RPMI7951 (cell line): Measurements from ENCODE around the gene PPIL1. TPM values are rescaled to one million over a fixed set of nuclear protein-coding genes. Genes with fewer than 3 reads are reported as not detected.

ENCODE experiments used
- DNase-seq: peaks from one replicate; pipeline ENCODE4 v3.0.0-alpha.2; 2012; ENCODE audit warnings: low read depth
- total RNA-seq: library from RNA; depleted of rRNA; stranded (reverse); fragments of >200 nt; shearing (Covaris generic); gene quantifications from 2 replicates; pipeline ENCODE4 v1.2.3, GENCODE V29; 2014

PPIL1 gene
- total RNA-seq, 1 experiment from 2014 or later = 52.4 TPM

DNA sequence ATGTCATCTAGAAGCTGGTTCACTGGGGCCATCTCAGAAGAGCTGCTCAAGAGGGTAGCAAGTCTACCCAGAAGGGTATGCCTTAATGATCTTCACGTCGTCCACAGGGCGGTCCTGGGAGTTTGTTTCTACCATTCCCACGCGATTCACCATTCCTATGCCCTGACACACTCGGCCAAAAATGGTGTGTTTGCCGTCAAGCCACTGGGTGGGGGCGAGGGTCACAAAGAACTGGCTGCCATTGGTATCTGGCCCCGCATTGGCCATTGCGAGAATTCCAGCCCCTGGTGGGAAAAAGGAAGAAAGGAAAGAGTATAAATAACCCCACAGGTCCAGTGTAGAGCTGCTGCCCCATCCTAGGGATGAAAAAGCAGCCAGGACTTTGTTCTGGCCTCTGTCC is 18.9 kb downstream of the PPIL1 start:
- no peak for DNase-seq

DNA sequence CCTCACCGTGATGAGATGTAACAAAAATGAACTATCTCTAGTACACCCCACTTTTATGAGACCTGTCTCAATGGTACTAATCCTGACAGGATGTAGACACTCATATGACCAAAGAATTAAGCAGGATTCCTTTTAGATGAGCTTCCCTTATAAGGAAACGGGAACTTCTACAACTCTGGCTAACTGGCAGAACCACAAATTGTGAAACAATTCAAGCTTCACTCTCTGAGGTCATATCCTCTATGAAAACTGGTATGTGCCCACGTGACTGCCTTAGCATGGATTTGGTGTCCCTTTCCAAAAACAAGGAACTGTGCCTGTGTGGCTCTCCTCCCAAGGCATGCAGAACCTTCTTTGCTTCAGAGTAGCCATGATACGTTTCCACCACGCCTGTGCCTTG is 21.3 kb downstream of the PPIL1 start:
- DNase-seq = peak; percentile 77

DNA sequence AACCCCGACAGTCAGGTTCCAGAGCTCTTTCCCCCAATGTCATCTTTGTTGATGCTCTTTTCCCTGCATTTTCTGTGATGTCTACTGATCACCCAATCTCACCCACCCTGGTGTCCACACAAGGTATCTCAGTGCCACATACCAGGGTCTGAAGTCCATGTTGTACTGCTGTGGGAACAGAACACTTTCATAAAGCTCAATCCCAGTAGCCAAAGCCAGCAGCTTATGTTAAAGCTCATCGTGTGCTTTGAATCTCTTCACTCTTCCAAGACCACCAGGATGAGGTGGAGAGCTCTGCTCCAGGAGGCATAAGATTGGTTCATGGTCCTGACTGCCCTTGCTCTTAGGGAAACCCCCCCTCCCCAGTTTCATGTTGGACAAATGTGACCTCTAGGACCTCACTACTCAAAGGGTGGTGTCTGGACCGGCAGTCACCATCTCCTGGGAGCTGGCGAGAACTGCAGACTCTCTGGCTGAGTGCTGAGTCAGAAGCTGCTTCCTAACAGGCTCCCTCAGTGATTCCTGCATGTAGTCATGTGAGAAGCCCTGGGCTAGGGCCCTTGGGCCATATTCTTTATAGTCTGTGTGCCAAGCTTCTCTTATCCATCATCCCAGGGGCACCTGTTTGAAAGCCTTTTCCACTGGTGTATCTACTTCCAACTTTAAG is 22.0 kb downstream of the PPIL1 start:
- DNase-seq = peak; percentile 56

DNA sequence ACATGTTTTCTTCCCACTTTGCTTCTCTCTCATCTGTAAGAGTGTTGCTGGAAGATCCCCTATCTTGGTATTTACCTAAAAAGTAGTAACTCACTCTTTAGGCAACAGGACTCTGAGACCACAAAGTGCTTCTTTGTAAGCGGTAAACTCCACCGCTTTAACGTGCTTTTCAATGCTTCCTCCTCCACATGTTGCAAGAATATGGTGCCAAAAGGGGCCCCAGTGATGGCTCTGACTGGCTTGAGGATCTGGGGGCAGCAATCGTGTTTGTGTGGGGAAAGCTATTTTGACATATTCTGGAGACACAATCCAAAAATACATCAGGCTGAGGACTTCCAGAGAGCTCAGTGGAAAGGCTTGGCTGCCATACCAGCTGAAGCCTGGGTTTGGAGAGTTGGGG is 23.0 kb downstream of the PPIL1 start:
- peak; percentile 17 for DNase-seq

DNA sequence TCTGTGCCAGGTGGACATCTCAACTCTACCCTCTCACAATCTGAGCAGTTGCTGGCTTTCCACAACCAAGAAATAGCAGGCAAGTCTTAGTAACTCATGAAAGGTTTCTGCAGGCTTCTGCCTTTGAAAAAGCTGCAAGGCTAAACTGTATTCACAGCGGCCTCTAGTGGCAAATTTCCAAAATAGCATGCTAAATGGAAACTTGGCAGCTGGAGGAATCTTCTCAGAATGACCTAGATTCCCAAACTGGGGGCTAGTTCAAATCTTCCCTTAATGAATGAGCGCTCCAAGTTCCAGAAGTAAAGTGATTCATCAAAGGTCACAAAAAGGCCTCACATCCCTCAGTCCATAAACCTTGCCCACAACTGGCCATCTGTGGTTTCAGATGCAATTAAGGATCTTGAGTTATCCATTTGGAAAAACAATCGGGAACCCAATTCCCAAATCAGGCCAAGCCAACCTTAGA is 23.4 kb downstream of the PPIL1 start:
- DNase-seq = peak; percentile 72

DNA sequence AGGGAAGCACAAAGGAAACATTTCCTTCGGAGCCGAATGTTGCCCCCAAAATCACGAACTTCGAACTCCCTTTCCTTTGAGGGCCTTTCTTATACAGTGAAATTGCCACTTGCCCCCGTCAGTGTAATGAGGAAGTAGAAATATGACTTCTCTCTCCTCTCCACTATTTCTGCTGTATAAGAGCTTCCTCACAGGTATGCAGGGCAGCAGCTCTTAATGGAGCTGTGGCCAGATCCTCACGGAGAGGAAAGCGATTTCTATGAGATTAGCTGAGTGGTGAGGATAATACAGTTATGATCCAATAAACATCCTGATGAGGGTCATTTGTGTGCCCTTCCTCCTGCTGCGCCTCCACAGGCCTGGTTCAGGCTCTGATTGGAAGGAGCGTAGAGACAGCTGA is 24.6 kb downstream of the PPIL1 start:
- no peak for DNase-seq

DNA sequence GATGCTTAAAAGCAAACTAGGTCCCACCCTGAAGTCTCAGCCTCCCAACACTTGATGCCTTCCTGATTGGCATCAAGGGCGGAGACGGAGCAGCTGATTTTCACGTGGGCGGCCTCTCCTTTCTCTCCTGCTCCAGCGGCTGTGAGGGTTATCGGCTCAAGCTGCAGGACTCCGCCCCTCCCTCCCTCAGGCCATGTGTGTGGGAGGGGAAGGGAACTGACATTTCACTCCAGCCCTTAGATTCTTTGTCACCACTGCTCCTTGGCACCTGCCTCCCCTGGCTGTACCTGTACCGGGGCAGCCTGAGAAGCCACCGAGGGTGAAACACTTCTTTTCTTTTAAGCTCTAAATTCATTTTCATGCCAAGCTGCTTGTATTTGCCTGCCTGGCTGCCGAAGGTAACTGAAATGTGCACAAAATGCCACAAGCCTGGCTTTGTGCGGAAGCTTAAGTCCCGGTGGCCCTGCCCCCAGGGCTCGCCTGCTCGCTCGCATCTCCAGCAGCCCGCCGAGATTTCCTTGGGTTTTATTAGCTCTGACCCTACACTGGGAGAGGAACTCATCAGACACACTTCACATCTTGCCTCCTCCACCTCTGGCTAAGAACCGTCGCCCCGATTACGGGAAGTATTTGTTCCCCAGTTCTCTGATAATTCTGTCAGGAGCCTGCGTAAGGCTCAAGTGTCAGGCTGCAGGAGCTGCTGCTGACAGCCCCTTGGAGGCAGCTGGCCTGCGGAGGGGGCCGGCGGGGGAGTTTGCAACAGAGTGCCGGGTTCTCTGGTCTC is 25.8 kb downstream of the PPIL1 start:
- DNase-seq = no peak

DNA sequence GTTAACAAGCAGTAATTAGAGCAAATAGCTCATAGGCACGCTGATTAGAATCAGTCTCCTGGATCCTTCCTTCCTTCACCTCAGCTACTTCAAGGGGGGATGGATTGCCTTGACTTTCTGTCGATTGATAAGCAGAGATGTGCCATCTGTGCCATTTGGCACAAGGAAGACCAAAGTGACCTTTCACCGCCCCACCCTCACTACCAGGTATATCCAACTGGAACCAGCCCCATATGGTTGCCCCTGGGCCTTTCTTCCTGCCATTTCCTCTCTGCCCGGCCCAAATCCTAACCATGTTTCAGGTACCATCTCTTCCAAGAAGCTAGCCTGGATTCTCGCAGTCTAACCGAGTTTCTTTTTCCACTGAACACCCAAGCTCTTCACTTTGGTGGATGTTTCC is 26.6 kb downstream of the PPIL1 start:
- no peak for DNase-seq

DNA sequence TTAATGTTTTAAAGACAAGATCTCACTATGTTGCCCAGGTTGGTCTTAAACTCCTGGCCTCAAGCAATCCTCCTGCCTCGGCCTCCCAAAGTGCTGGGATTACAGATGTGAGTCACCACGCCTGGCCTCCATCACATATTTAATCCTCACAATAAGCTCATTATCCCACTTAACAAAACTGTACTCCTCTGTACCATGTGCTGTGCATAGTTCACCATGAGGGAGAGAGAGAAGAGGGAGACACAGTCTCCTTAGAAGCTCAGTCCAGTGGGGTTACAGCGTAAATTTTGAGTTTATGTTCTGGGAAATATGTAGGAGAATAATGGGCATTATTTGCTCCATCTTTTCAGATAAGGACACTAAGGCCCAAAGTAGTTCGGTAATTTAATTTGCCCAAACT is 27.5 kb downstream of the PPIL1 start:
- DNase-seq = no peak

DNA sequence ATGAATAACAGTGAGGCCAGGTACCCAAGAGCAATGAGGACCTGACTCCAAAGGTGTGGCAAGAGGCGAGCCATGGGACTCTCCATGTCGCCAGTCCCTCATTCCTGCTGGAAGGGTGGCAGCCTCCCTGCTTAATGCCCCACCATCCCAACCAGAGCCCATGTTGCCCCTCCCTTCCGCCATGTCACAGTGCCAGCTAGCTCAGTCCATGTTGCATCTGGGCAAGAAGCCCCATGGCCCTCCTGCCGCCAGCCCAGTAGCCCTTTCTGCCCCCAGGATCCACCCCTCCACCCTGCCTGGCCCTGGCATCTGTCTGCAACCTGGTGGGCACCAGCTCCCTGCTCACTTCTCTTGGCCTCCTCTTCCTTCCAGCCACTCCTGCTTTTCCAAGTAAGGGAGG is 29.4 kb downstream of the PPIL1 start:
- DNase-seq = no peak

DNA sequence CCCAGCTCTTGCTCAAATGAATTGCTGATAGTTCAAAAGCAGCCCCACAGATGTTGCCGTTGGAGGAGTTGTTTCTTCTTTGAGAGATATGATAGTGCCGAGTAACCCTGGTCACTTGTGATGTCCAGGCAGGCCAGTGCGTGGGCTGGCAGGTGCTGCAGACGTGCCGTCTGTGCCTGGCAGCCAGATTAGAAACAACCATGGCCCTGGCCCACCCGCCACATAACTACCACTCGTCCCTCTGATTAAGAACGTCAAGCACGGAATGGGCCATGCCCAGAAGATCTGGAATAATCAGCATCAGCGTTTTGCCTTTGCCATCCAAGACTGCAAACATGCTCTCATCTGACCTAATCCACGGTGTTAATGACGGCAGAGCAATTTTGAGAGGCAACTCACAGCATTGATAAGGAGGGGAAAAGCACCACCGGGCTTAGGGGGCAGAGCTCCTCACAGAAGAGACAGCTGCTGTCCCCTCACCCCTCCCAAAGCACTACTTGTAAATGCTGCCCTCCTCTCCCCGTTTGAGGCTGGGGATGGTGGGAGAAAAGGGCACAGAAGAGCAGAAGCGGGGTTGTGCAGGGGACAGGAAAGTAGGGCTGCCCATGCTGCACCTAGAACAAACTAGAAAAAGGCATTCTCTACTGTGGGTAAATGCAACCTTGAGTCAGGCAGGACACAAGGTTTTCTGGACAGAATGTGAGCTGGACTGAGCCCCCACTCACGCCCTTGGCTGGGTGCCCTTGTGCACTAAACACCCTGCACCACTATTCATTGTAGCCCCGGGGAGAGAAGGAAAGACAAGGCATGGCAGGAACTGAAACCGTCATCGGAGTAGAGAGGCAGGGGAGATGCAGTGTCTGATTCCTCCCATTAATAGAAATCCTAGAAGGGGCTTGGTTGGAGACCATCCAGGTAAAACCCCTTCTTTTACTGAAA is 30.1 kb downstream of the PPIL1 start:
- DNase-seq = no peak

DNA sequence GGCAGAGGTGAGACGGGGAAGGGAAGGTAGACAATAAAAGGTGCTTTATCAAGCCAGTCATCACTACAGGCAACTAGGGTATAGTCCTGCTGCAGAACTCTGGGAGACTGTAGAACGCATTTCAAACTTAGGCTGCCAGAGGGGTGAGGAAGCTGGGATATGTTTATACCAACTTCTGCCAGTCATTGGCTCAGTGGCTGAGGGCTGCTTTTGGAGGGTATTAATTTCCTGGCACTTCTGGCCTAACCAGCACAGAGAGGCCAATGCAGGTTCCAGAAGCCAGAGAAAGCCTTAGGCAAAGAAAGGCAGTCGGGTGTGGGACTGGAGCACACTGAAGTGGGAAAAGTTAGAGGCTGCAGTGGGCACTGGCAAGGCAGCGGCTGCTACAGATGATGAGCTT is 31.4 kb downstream of the PPIL1 start:
- no peak for DNase-seq

DNA sequence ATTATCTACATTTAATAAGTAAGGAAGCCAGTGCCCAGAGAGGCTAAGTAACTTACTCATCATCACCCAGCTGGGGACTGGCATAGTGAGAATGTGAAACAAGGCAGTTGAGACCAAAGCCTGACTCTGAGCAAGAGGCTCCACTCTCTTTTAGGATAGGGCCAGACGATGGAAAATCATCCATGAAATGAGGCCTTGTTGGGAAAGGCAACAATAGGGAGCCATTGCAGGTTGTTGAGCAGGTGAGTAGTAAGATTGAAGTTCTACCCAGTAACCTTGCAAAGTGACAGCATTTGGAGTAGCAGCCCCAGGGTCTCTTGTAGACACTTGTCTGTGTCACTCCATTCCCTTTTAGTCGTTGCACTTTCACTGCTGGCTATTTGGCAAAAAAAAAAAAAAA is 32.8 kb downstream of the PPIL1 start:
- DNase-seq = no peak

DNA sequence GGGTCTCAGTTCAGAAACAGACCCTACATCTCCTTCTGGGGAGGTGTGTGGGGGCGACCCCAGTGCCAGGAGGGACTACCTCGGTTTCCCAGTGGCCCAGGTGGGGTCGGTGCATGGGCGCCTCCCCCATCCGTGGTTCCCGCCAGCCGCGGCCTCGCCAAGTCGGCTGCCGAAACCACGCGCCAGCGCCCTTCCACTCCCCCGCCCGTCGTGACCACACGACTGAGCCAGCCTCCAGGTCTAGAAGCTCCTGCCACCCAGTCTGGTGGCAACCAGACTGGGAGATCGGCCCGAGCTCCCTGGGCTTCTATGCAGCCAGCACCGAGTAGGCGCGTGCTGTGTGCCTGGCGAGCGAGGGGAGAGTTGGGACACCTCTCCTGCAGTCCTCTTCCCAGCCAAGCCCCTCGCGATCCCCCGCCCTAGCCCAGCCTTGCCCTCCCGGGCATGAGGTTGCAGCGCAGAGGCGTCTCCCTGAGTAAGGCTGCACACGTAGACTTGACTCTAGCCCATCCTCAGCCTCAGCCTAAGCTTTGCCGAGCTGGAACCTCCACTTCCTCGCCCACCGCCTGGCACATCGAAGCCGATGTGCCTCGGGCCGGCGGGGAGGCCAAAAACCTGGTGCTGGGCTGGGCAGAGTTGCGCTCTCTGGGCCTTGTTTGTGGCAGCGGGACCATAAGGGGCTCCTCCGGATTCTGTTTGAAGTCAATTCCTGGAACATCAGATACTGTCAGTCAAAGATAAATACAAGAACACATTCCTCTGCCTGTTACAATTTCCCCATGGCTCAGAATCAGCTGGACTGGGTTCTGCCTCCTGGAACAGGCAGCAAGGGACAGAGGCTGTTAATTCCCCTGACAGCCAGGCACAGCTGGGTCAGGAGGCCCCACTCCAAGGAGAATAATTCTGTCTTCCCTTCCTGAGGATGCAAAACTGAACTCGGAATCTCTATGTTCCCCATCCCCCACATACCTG is 33.9 kb downstream of the PPIL1 start:
- no peak for DNase-seq

DNA sequence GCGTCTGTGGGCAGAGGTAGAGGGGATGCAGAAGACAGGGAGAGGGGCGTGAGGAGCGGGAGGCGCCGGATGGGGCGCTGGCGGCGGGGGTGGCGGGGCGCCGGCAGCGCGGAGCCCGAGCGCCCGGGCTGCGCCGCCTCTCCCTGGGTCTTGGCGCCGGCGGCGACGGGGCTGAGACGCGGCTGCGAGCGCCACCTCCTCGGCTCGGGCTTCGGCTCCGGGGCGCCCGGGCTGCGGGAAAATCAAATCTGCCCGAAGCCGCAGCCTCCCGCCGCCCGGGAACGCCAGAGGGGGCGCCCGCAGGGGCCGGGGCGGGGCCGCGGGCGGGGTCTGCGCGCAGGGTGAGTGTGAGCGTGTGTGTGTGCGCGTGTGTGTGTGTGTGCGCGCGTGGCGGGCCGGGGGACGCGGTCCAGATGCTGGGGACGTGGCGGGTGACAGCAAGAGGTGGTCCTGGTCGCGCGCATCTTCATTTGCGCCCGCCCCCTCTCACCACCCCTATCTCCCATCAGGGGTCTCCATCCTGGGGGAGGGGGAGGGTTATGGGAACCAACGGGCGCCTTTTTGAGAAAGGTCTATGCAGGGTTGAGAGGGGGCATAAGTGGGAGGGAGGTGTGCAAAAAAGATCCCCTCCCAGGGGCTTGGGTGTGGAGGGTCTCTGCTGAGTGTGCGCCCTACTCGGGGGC is 34.7 kb downstream of the PPIL1 start:
- DNase-seq = no peak

DNA sequence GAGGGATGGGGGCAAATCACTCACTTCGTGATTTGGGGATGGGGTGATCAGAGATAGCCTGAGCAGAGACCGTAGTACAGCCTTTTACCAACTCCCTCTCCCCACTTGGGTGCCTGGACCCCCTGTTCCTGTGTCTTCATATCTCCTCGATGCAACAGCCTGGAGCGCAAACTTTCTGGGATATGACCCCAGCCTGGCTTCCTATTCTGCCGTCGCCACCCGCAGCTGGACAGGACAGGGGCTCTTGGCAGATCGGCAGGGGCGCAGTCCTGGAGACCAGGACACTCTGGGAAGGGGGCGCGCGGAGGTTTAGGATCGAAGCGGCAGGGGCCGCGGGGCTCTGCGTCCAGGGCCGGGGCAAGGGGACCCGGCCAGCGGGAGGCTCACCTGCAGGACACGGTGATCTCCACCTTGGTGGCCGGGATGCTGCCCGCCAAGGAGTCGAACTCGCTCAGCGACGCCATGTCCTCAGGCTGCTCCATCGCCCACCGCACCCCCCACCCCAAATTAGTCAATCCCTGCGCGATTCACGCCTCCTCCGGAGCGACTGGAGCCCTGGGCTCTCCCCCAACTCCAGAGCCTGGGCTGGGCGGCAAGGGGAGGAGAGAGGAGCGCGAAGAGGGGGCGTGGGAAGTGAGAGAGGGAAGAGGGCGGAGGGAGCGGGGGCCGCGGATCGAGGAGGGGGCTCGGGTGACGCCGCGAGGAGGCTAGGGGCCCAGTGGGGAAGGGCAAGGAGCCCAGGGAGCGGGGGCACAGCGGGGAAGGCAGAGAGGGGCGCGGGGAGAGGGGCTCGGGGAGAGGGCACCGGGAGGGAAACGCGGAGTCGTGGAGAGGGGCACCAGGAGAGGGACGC is 35.5 kb downstream of the PPIL1 start, which contains the start of gene CPNE5:
Gene CPNE5, minus strand, starts transcription at position 549 of the 853 bp plus-strand sequence. Its CDS starts 67 bp downstream, at position 482.
- no peak for DNase-seq

DNA sequence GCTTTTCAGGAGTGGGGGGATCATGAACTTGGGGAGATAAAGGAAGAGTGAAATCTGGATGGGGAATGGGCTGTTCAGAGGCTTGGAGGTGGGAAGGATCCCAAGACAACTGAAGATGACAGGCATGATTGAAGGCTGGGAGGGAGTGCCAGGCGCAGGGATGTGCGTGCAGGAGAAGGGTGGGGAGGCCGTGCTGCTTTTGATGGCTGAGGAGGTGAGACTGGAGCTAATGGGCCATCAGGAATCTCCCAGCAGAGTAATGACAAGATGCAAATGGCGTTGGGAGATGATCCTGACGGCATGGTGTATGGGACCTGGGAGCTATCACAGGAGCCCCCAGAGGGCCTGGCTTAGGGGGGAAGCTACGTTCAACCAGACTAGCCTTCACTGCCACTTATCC is 36.9 kb downstream of the PPIL1 start:
- no peak for DNase-seq

DNA sequence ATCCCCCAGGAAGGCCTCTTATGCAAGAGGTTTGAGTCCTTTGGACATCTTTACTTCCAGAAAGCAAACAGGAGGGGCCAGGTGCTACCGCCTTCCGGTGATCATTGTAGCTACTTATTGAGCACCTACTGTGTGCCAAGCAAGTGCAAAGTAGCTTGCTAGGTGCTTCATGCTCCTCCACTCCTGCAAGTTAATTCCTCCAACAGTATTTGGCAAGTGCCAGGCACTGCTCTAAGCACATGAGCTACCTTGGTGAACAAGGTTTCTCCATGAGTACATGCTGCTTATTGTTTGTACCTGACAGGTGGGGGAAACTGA is 37.6 kb downstream of the PPIL1 start:
- no peak for DNase-seq
